Esophagus squamous epithelium (tissue), 4 donors: ENCODE measurements around the gene ABCE1.

Experiments
- CTCF ChIP-seq, 6 experiments: fragments of 450-650 bp in 4 of 6; fragments of 200-600 bp in 2 of 6; sonication (generic) in 2 of 6; IDR thresholded peaks; one replicate each; pipeline ENCODE4 v1.5.1; 2016 to 2019; ENCODE audit warnings: antibody characterized with exemption in 6 of 6, mild to moderate bottlenecking in 4 of 6, moderate library complexity in 4 of 6
- POLR2A ChIP-seq, 4 donors: fragments of 450-650 bp; IDR thresholded peaks; one replicate each; pipeline ENCODE4 v1.6.1; 2017; ENCODE audit warnings: antibody characterized with exemption in 4 of 4, mild to moderate bottlenecking in 4 of 4, moderate library complexity in 3 of 4

DNA sequence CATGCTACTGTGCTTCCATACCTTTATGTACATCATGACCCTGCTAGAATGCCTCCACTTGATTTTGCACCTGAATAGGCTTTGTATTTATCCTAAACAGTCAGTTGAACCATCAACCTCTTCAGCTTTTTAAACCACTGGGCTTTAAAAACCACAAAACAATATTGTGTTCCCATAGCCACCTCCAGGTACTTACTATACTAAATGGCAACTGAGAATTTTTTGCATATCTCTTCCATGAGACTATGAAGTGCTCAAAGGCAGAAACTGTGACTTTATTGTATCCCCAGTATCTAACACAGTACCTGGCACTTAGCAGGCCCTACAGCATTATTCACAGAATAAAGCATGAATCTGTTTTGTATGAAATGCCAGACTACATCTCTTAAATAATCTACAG, 39.9 kb upstream of the ABCE1 start:
- TF ChIP-seq CTCF (IDR thresholded peaks at IDR 0.05): no peak
- TF ChIP-seq POLR2A (IDR thresholded peaks at IDR 0.05): no peak
